Fibroblast of upper back skin (primary cell): Measurements from ENCODE around the gene MAGEF1.
A peak's percentile ranks its signal among the peaks of the same experiment; 100 is the strongest.

Experiments used
- DNase-seq: peaks from one replicate; pipeline ENCODE4 v3.0.0-alpha.2; 2013

Gene MAGEF1

GRCh38 chr3:184688251-184688881, 23.5 kb downstream of the MAGEF1 start:
- DNase-seq = peak; percentile 93

- no peak for DNase-seq
These were observed 24.4 kb downstream of the MAGEF1 start for GRCh38 chr3:184687363-184688015.

- peak; percentile 54 for DNase-seq
These were observed 26.2 kb downstream of the MAGEF1 start for GRCh38 chr3:184685646-184686045.

- DNase-seq = no peak
These were observed 26.8 kb downstream of the MAGEF1 start for GRCh38 chr3:184685055-184685454.

GRCh38 chr3:184683900-184684560, 27.8 kb downstream of the MAGEF1 start:
- DNase-seq = no peak

- DNase-seq = no peak
These were observed 28.6 kb downstream of the MAGEF1 start for GRCh38 chr3:184683234-184683633.

- no peak for DNase-seq
These were observed 29.2 kb downstream of the MAGEF1 start for GRCh38 chr3:184682671-184683070.

- DNase-seq = no peak
These were observed 31.2 kb downstream of the MAGEF1 start for GRCh38 chr3:184680385-184681345.

- peak; percentile 58 for DNase-seq
These were observed 32.6 kb downstream of the MAGEF1 start for GRCh38 chr3:184679056-184679816.

GRCh38 chr3:184678317-184679055, 33.4 kb downstream of the MAGEF1 start:
- DNase-seq = no peak

GRCh38 chr3:184677344-184678316, 34.2 kb downstream of the MAGEF1 start:
- no peak for DNase-seq

- no peak for DNase-seq
These were observed 34.9 kb downstream of the MAGEF1 start for GRCh38 chr3:184676927-184677326.

GRCh38 chr3:184674626-184675025, 37.2 kb downstream of the MAGEF1 start:
- no peak for DNase-seq

- no peak for DNase-seq
These were observed 38.6 kb downstream of the MAGEF1 start for GRCh38 chr3:184672977-184673870.

- no peak for DNase-seq
These were observed 39.5 kb downstream of the MAGEF1 start for GRCh38 chr3:184672335-184672734.

GRCh38 chr3:184670091-184670602, 41.7 kb downstream of the MAGEF1 start:
- DNase-seq = no peak

GRCh38 chr3:184669578-184669977, 42.3 kb downstream of the MAGEF1 start:
- no peak for DNase-seq

- no peak for DNase-seq
These were observed 45.4 kb downstream of the MAGEF1 start for GRCh38 chr3:184666442-184666841.

- DNase-seq = no peak
These were observed 46.8 kb downstream of the MAGEF1 start for GRCh38 chr3:184665101-184665500.
